ENCODE data around the gene PLEKHO2.
A peak's percentile ranks its signal among the peaks of the same experiment; 100 is the strongest.

The PLEKHO2 gene

GRCh38 chr15:64877435-64877834 is 35.7 kb downstream of the PLEKHO2 start:
- 85% methylated on average over 3 of the region's 3 CpGs for WGBS
- no peaks in the 10 kb centered on the region for H3K36me3 ChIP-seq (ENCODE audit: insufficient read depth, low read length)
- H3K27ac ChIP-seq (ENCODE audit: low read depth, low read length): no peak overlapping the region
- peaks cover 24% of the 10 kb centered on the region for H3K4me1 ChIP-seq (ENCODE audit: insufficient read depth, low read length)
- no peaks in the 10 kb centered on the region for H3K9me3 ChIP-seq (ENCODE audit: insufficient read depth, low read depth, low read length)
- no peak overlapping the region for H3K9ac ChIP-seq (ENCODE audit: low read depth, low read length)
- H3K4me3 ChIP-seq (ENCODE audit: low read length): no peak overlapping the region
- no peaks in the 10 kb centered on the region for H3K27me3 ChIP-seq (ENCODE audit: insufficient read depth, low read length)

- no peaks in the 10 kb centered on the region for H3K27me3 ChIP-seq (ENCODE audit: insufficient read depth, low read length)
- no peak overlapping the region for H3K4me3 ChIP-seq (ENCODE audit: low read length)
- no peaks in the 10 kb centered on the region for H3K9me3 ChIP-seq (ENCODE audit: insufficient read depth, low read depth, low read length)
- H3K27ac ChIP-seq (ENCODE audit: low read depth, low read length): no peak overlapping the region
- 82% methylated on average over 8 of the region's 8 CpGs for WGBS
- H3K36me3 ChIP-seq (ENCODE audit: insufficient read depth, low read length): no peaks in the 10 kb centered on the region
- H3K9ac ChIP-seq (ENCODE audit: low read depth, low read length): no peak overlapping the region
- peaks cover 26% of the 10 kb centered on the region for H3K4me1 ChIP-seq (ENCODE audit: insufficient read depth, low read length)
Measured at GRCh38 chr15:64878705-64879104, 37.0 kb downstream of the PLEKHO2 start.

- H3K27me3 ChIP-seq (ENCODE audit: insufficient read depth, low read length): no peaks in the 10 kb centered on the region
- no peaks in the 10 kb centered on the region for H3K9me3 ChIP-seq (ENCODE audit: insufficient read depth, low read depth, low read length)
- H3K36me3 ChIP-seq (ENCODE audit: insufficient read depth, low read length): no peaks in the 10 kb centered on the region
- 79% methylated on average over 5 of the region's 5 CpGs for WGBS
- peaks cover 7% of the 10 kb centered on the region; the same call in 1 of the 2 replicates for H3K4me1 ChIP-seq (ENCODE audit: insufficient read depth, low read length)
- H3K9ac ChIP-seq (ENCODE audit: low read depth, low read length): no peak overlapping the region
- H3K27ac ChIP-seq (ENCODE audit: low read depth, low read length): no peak overlapping the region
- H3K4me3 ChIP-seq (ENCODE audit: low read length): no peak overlapping the region
Measured at GRCh38 chr15:64883100-64883581, 41.4 kb downstream of the PLEKHO2 start.

GRCh38 chr15:64883997-64884511 is 42.3 kb downstream of the PLEKHO2 start:
- Histone ChIP-seq H3K4me3 (ENCODE audit: low read length) (no peak overlapping the region), H3K9me3 (ENCODE audit: insufficient read depth, low read depth, low read length) (no peaks in the 10 kb centered on the region), H3K27me3 (ENCODE audit: insufficient read depth, low read length) (no peaks in the 10 kb centered on the region), H3K9ac (ENCODE audit: low read depth, low read length) (no peak overlapping the region), H3K36me3 (ENCODE audit: insufficient read depth, low read length) (no peaks in the 10 kb centered on the region), H3K4me1 (ENCODE audit: insufficient read depth, low read length) (peaks cover 7% of the 10 kb centered on the region; the same call in 1 of the 2 replicates), H3K27ac (ENCODE audit: low read depth, low read length) (no peak overlapping the region)
- 66% methylated on average over 10 of the region's 10 CpGs for WGBS

- 97% methylated on average over 2 of the region's 5 CpGs for WGBS
Measured at GRCh38 chr15:64884679-64885078, 43.0 kb downstream of the PLEKHO2 start.

GRCh38 chr15:64888336-64888735 is 46.6 kb downstream of the PLEKHO2 start:
- Histone ChIP-seq H3K4me3 (ENCODE audit: low read length) (no peak overlapping the region), H3K27ac (ENCODE audit: low read depth, low read length) (no peak overlapping the region), H3K4me1 (ENCODE audit: insufficient read depth, low read length) (0 out of 2 replicates have a peak, but pooled peaks cover 5% of the 10 kb centered on the region), H3K27me3 (ENCODE audit: insufficient read depth, low read length) (no peaks in the 10 kb centered on the region), H3K9me3 (ENCODE audit: insufficient read depth, low read depth, low read length) (no peaks in the 10 kb centered on the region), H3K9ac (ENCODE audit: low read depth, low read length) (no peak overlapping the region), H3K36me3 (ENCODE audit: insufficient read depth, low read length) (no peaks in the 10 kb centered on the region)
- 93% methylated on average over 6 of the region's 6 CpGs for WGBS

More at GRCh38 chr15:64884679-64885078, 43.0 kb downstream of the PLEKHO2 start:
- Histone ChIP-seq H3K4me3 (ENCODE audit: low read length) (no peak overlapping the region), H3K9me3 (ENCODE audit: insufficient read depth, low read depth, low read length) (no peaks in the 10 kb centered on the region), H3K27ac (ENCODE audit: low read depth, low read length) (no peak overlapping the region), H3K4me1 (ENCODE audit: insufficient read depth, low read length) (peaks cover 7% of the 10 kb centered on the region; the same call in 1 of the 2 replicates), H3K36me3 (ENCODE audit: insufficient read depth, low read length) (no peaks in the 10 kb centered on the region), H3K9ac (ENCODE audit: low read depth, low read length) (no peak overlapping the region), H3K27me3 (ENCODE audit: insufficient read depth, low read length) (no peaks in the 10 kb centered on the region)

GRCh38 chr15:64891561-64891960 is 49.8 kb downstream of the PLEKHO2 start:
- Histone ChIP-seq H3K9ac (ENCODE audit: low read depth, low read length) (no peak overlapping the region), H3K27ac (ENCODE audit: low read depth, low read length) (no peak overlapping the region), H3K36me3 (ENCODE audit: insufficient read depth, low read length) (no peaks in the 10 kb centered on the region), H3K9me3 (ENCODE audit: insufficient read depth, low read depth, low read length) (no peaks in the 10 kb centered on the region), H3K4me3 (ENCODE audit: low read length) (no peak overlapping the region), H3K4me1 (ENCODE audit: insufficient read depth, low read length) (peaks cover 20% of the 10 kb centered on the region), H3K27me3 (ENCODE audit: insufficient read depth, low read length) (no peaks in the 10 kb centered on the region)

- Histone ChIP-seq H3K36me3 (ENCODE audit: insufficient read depth, low read length) (no peaks in the 10 kb centered on the region), H3K27me3 (ENCODE audit: insufficient read depth, low read length) (no peaks in the 10 kb centered on the region), H3K4me3 (ENCODE audit: low read length) (no peak overlapping the region), H3K27ac (ENCODE audit: low read depth, low read length) (no peak overlapping the region), H3K4me1 (ENCODE audit: insufficient read depth, low read length) (peaks cover 20% of the 10 kb centered on the region), H3K9me3 (ENCODE audit: insufficient read depth, low read depth, low read length) (no peaks in the 10 kb centered on the region), H3K9ac (ENCODE audit: low read depth, low read length) (no peak overlapping the region)
- 91% methylated on average over 8 of the region's 8 CpGs for WGBS
Measured at GRCh38 chr15:64892847-64893403, 51.2 kb downstream of the PLEKHO2 start.

- 36% methylated on average over 44 of the region's 44 CpGs for whole genome bisulfite sequencing
- H3K36me3 ChIP-seq (ENCODE audit: insufficient read depth, low read length): no peaks in the 10 kb centered on the region
- H3K27ac ChIP-seq (ENCODE audit: low read depth, low read length): peak overlapping the region; percentile 81; the same call in 1 of the 2 replicates
- peak overlapping the region; percentile 61 for H3K4me3 ChIP-seq (ENCODE audit: low read length)
- H3K4me1 ChIP-seq (ENCODE audit: insufficient read depth, low read length): peaks cover 20% of the 10 kb centered on the region
- H3K27me3 ChIP-seq (ENCODE audit: insufficient read depth, low read length): no peaks in the 10 kb centered on the region
- peak overlapping the region; percentile 50; the same call in 1 of the 2 replicates for H3K9ac ChIP-seq (ENCODE audit: low read depth, low read length)
- H3K9me3 ChIP-seq (ENCODE audit: insufficient read depth, low read depth, low read length): no peaks in the 10 kb centered on the region
Measured at GRCh38 chr15:64893481-64894394, 52.0 kb downstream of the PLEKHO2 start.

GRCh38 chr15:64894395-64895056 is 52.8 kb downstream of the PLEKHO2 start:
- Histone ChIP-seq H3K4me1 (ENCODE audit: insufficient read depth, low read length) (peaks cover 20% of the 10 kb centered on the region), H3K27me3 (ENCODE audit: insufficient read depth, low read length) (no peaks in the 10 kb centered on the region), H3K4me3 (ENCODE audit: low read length) (peak overlapping the region; percentile 61), H3K9me3 (ENCODE audit: insufficient read depth, low read depth, low read length) (no peaks in the 10 kb centered on the region), H3K9ac (ENCODE audit: low read depth, low read length) (peak overlapping the region; percentile 50; the same call in 1 of the 2 replicates), H3K27ac (ENCODE audit: low read depth, low read length) (peak overlapping the region; percentile 81; the same call in 1 of the 2 replicates), H3K36me3 (ENCODE audit: insufficient read depth, low read length) (no peaks in the 10 kb centered on the region)
- WGBS: 21% methylated on average over 20 of the region's 20 CpGs

All from HUES64 (cell line).